SK-N-SH (cell line): ENCODE data around the gene TMEM179B. TPM values are rescaled to one million over a fixed set of nuclear protein-coding genes. Genes with fewer than 3 reads are reported as not detected.
"Not testable (repeated sequence)": the region's sequence is repeated elsewhere in the genome, so short reads cannot be mapped to it uniquely, and the experiment has no call there.

Experiments
- CTCF ChIA-PET: fragments of 300-600, 350-600 bp; formaldehyde crosslinking; extraction: SDS; loops from one replicate; lab custom pipeline; 2021; lab: Yijun Ruan, JAX
- POLR2A ChIA-PET: fragments of 350-600 bp; sonication (Branson Sonifier 250); formaldehyde crosslinking; extraction: SDS; loops from one replicate; lab custom pipeline; 2020; ENCODE audit warnings: antibody characterized with exemption, inconsistent platforms; lab: Yijun Ruan, JAX
- DNase-seq: peaks from one replicate; pipeline ENCODE4 v3.0.0; 2012
- H2AFZ ChIP-seq: fragments of 200-600 bp; sonication (generic); 2 replicates; pipeline ENCODE4 v1.8.1; 2016; ENCODE audit warnings: antibody characterized with exemption, mild to moderate bottlenecking, low read depth
- H3F3A ChIP-seq: fragments of 200-600 bp; sonication (generic); replicated peaks from 2 replicates; pipeline ENCODE3; 2016; ENCODE audit warnings: antibody characterized with exemption, mild to moderate bottlenecking; ENCODE audit not compliant: insufficient read depth
- H3K27ac ChIP-seq, 2 experiments: fragments of 200-500 bp in 1 of 2; fragments of 200-600 bp in 1 of 2; sonication (Bioruptor generic) in 1 of 2; sonication (generic), shearing (Covaris generic) in 1 of 2; 2 replicates each; pipeline versions ENCODE4 v1.5.1 to v1.6.1; 2014 to 2016; ENCODE audit warnings: low read depth in 2 of 2, inconsistent platforms in 1 of 2, low read length in 1 of 2, mild to moderate bottlenecking in 1 of 2, mixed read lengths in 1 of 2
- H3K27me3 ChIP-seq: fragments of 200-600 bp; sonication (generic), shearing (Covaris generic); 2 replicates; pipeline ENCODE4 v1.6.1; 2016; ENCODE audit warnings: mixed run types; ENCODE audit not compliant: insufficient read depth
- H3K36me3 ChIP-seq, 2 experiments: fragments of 200-500 bp in 1 of 2; fragments of 200-600 bp in 1 of 2; sonication (Bioruptor generic) in 1 of 2; sonication (generic) in 1 of 2; replicated peaks in 1 of 2; 2 replicates each; pipeline versions ENCODE3 to v1.5.1; 2014 to 2016; ENCODE audit warnings: low read length in 1 of 2, mild to moderate bottlenecking in 1 of 2; ENCODE audit not compliant: insufficient read depth in 2 of 2, control insufficient read depth in 1 of 2
- H3K4me1 ChIP-seq, 2 experiments: fragments of 200-500 bp in 1 of 2; fragments of 200-600 bp in 1 of 2; sonication (Bioruptor generic) in 1 of 2; sonication (generic), shearing (Covaris generic) in 1 of 2; 2 replicates each; pipeline versions ENCODE4 v1.5.1 to v1.6.1; 2014 to 2016; ENCODE audit warnings: low read depth in 1 of 2, low read length in 1 of 2, mixed run types in 1 of 2; ENCODE audit not compliant: insufficient read depth in 2 of 2, control insufficient read depth in 1 of 2
- H3K4me2 ChIP-seq: fragments of 200-600 bp; sonication (generic), shearing (Covaris generic); 2 replicates; pipeline ENCODE4 v1.6.1; 2017; ENCODE audit warnings: mixed run types
- H3K4me3 ChIP-seq, 2 experiments: fragments of 200-500 bp in 1 of 2; fragments of 200-600 bp in 1 of 2; sonication (Bioruptor generic) in 1 of 2; sonication (generic), shearing (Covaris generic) in 1 of 2; 2 replicates each; pipeline versions ENCODE4 v1.5.1 to v1.8.1; 2014 to 2016; ENCODE audit warnings: low read depth in 2 of 2, inconsistent platforms in 1 of 2, low read length in 1 of 2, mild to moderate bottlenecking in 1 of 2, mixed read lengths in 1 of 2, moderate library complexity in 1 of 2
- H3K79me2 ChIP-seq: fragments of 200-600 bp; sonication (generic); 2 replicates; pipeline ENCODE4 v1.8.1; 2017; ENCODE audit warnings: mild to moderate bottlenecking; ENCODE audit not compliant: insufficient read depth
- H3K9ac ChIP-seq: fragments of 200-600 bp; sonication (generic); 2 replicates; pipeline ENCODE4 v1.6.1; 2017; ENCODE audit warnings: mixed run types
- H3K9me2 ChIP-seq: fragments of 200-600 bp; sonication (generic); 2 replicates; pipeline ENCODE4 v1.6.1; 2017; ENCODE audit warnings: mixed run types
- H3K9me3 ChIP-seq: fragments of 200-600 bp; sonication (generic); 2 replicates; pipeline ENCODE4 v1.6.1; 2017; ENCODE audit warnings: mixed run types, mild to moderate bottlenecking, moderate library complexity
- H4K20me1 ChIP-seq: fragments of 200-600 bp; sonication (generic); 2 replicates; pipeline ENCODE4 v1.6.1; 2017; ENCODE audit warnings: mild to moderate bottlenecking, mixed run types; ENCODE audit not compliant: insufficient read depth
- ELF1 ChIP-seq: IDR thresholded peaks from 2 replicates; pipeline ENCODE4 v1.4.0; 2012
- EP300 ChIP-seq, 2 experiments: IDR thresholded peaks; 2 replicates each; pipeline versions ENCODE4 v1.4.0 to v1.6.1; 2012; ENCODE audit warnings: borderline replicate concordance in 1 of 2, low read depth in 1 of 2, low read length in 1 of 2
- FOSL2 ChIP-seq: IDR thresholded peaks from 2 replicates; pipeline ENCODE4 v1.4.0; 2012; ENCODE audit warnings: low read depth, mild to moderate bottlenecking, moderate library complexity, borderline replicate concordance
- FOXJ3 ChIP-seq: sonication (generic); formaldehyde crosslinking; IDR thresholded peaks from 2 replicates; pipeline ENCODE4 v1.5.1; 2020; ENCODE audit warnings: mild to moderate bottlenecking, missing genetic modification reagents
- FOXM1 ChIP-seq: IDR thresholded peaks from 2 replicates; pipeline ENCODE4 v1.4.0; 2012; ENCODE audit warnings: low read depth, mild to moderate bottlenecking
- JUND ChIP-seq: IDR thresholded peaks from 2 replicates; pipeline ENCODE4 v1.4.0; 2012
- MXI1 ChIP-seq: IDR thresholded peaks from 2 replicates; pipeline ENCODE4 v1.6.1; 2012; ENCODE audit warnings: mild to moderate bottlenecking, low read depth, low read length, improper control_type of control experiment
- NRF1 ChIP-seq: IDR thresholded peaks from 2 replicates; pipeline ENCODE4 v1.6.1; 2012; ENCODE audit warnings: low read depth, mild to moderate bottlenecking, low read length
- POLR2AphosphoS5 ChIP-seq: IDR thresholded peaks from 2 replicates; pipeline ENCODE4 v1.6.1; 2012; ENCODE audit warnings: low read depth, low read length
- RAD21 ChIP-seq: IDR thresholded peaks from 2 replicates; pipeline ENCODE4 v1.6.1; 2012; ENCODE audit warnings: mild to moderate bottlenecking, low read length
- REST ChIP-seq: IDR thresholded peaks from 2 replicates; pipeline ENCODE4 v1.6.1; 2012; ENCODE audit warnings: mild to moderate bottlenecking, low read depth, low read length, moderate library complexity
- RXRA ChIP-seq: IDR thresholded peaks from 2 replicates; pipeline ENCODE4 v1.4.0; 2012; ENCODE audit warnings: low read depth, mild to moderate bottlenecking, borderline replicate concordance
- TEAD4 ChIP-seq: IDR thresholded peaks from 2 replicates; pipeline ENCODE4 v1.4.0; 2012; ENCODE audit warnings: mild to moderate bottlenecking, borderline replicate concordance; ENCODE audit not compliant: insufficient read depth
- YY1 ChIP-seq: IDR thresholded peaks from 2 replicates; pipeline ENCODE4 v1.4.0; 2012; ENCODE audit warnings: low read depth, mild to moderate bottlenecking
- WGBS: methylation state at CpG from one replicate; pipeline ENCODE4 v1.1.6; 2017; ENCODE audit warnings: low lambda C conversion rate; 5-methylcytosine and 5-hydroxymethylcytosine counted together
- polyA plus RNA-seq, 3 experiments: library from polyadenylated mRNA; depleted of rRNA; stranded (reverse); fragments of >200 nt; gene quantifications; 2 replicates each; pipeline ENCODE4 v1.2.3, GENCODE V29; 2012
- TF ChIP-seq, protein P1 (sequence below): IDR thresholded peaks from 2 replicates; pipeline ENCODE4 v1.4.0; 2012; ENCODE audit warnings: low read depth, borderline replicate concordance

TMEM179B gene
- polyA plus RNA-seq, 1 of the 3 experiments (the other 2 are of a cell fraction) = 69.6 TPM

GRCh38 chr11:62787005-62787759 is at the start of gene TMEM179B (continued):
- TF ChIP-seq REST (peak; percentile 44; the same call in 1 of the 2 replicates), TEAD4 (no peak), FOXM1 (no peak), YY1 (peak; percentile 85), JUND (no peak), RAD21 (peak; percentile 27; the same call in 1 of the 2 replicates), RXRA (no peak), POLR2AphosphoS5 (peak; percentile 96), NRF1 (no peak), MXI1 (peak; percentile 76), FOXJ3 (CRISPR knock-in tag) (peak; percentile 72; the same call in 1 of the 2 replicates)
- TF ChIP-seq, protein P1, sequence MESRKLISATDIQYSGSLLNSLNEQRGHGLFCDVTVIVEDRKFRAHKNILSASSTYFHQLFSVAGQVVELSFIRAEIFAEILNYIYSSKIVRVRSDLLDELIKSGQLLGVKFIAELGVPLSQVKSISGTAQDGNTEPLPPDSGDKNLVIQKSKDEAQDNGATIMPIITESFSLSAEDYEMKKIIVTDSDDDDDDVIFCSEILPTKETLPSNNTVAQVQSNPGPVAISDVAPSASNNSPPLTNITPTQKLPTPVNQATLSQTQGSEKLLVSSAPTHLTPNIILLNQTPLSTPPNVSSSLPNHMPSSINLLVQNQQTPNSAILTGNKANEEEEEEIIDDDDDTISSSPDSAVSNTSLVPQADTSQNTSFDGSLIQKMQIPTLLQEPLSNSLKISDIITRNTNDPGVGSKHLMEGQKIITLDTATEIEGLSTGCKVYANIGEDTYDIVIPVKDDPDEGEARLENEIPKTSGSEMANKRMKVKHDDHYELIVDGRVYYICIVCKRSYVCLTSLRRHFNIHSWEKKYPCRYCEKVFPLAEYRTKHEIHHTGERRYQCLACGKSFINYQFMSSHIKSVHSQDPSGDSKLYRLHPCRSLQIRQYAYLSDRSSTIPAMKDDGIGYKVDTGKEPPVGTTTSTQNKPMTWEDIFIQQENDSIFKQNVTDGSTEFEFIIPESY = peak; percentile 72; the same call in 1 of the 2 replicates

DNA sequence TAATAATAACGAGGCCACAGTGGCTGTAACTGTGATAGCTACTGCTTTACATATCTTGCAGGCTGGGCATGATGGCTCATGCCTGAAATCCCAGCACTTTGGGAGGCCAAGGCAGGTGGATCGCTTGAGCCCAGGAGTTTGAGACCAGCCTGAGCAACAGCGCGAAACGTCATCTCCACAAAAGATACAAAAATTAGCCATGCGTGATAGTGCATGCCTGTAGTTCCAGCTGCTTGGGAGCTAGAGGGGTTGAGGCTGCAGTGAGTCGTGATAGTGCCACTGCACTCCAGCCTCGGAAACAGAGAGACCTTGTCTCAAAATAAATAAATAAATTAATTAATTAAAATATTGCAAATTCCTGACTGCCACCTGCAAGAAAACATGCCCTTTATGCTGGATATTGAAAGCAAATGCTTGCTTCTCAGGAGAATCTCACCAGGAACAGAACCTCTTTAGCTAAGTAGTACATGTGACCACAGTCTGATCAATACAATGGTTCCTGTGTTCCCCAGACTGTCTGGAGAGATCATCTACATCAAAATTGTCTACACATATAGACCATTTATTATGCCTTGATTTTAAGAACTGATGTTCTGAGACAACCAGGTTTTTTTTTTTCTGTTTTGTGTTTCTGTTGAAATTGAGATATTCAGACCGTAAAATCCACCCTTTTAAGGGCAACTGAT is 39.6 kb upstream of the TMEM179B start:
- H3K9me3 ChIP-seq = no peaks in the 10 kb centered on the region
- CTCF ChIA-PET = interaction anchor here (1.0 to 1.7 kb wide), 3 partner anchors 14 to 39 kb away, joined by 3 to 7 read pairs (median 3); no protein-coding TSS in a partner anchor
- no peak overlapping the region for H2AFZ ChIP-seq
- H3K36me3 ChIP-seq = peaks cover 0 to 9% of the 10 kb centered on the region in 2 experiments
- peaks cover 25% of the 10 kb centered on the region; the same call in 1 of the 2 replicates for H3K79me2 ChIP-seq
- no peak overlapping the region for H3K4me2 ChIP-seq
- DNase-seq = no peak
- WGBS = 93% methylated on average over 9 of the region's 9 CpGs
- POLR2A ChIA-PET = interaction anchor here (0.6 to 1.2 kb wide), 2 partner anchors 14 to 20 kb away, joined by 3 read pairs; partner anchors contain the start of gene POLR2G
- no peak overlapping the region for H3K9ac ChIP-seq
- no peaks in the 10 kb centered on the region for H3K27me3 ChIP-seq
- no peak overlapping the region for H3K4me3 ChIP-seq
- H3F3A ChIP-seq = peaks cover 19% of the 10 kb centered on the region
- peaks cover 0 to 3% of the 10 kb centered on the region in 2 experiments; a peak in 1 of 4 replicates for H3K4me1 ChIP-seq
- TF ChIP-seq RAD21 (no peak), ELF1 (no peak), EP300 (IDR thresholded peaks at IDR 0.05; ENCODE audit: borderline replicate concordance in 1 of 2, low read depth in 1 of 2, low read length in 1 of 2) (no peak), FOSL2 (no peak)
- no peaks in the 10 kb centered on the region for H3K9me2 ChIP-seq
- peak overlapping the region in 1 of 2 experiments; percentile 20; a peak in 1 of 4 replicates for H3K27ac ChIP-seq
- no peaks in the 10 kb centered on the region for H4K20me1 ChIP-seq

DNA sequence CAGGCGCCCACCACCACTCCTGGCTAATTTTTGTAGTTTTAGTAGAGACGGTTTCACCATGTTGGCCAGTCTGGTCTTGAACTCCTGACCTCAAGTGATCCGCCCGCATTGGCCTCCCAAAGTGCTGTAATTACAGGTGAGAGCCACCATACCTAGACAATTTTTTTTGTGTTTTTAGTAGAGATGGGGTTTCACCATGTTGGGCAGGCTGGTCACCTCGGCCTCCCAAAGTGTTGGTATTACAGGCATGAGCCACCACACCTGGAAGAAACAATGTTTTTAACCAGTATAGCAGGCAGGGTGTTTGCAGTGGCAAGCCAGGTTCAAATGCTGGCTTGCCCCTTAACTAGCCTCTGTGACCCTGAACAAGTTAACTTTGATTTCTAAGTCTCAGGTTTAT is 37.3 kb upstream of the TMEM179B start:
- H3K27me3 ChIP-seq, H3K36me3 ChIP-seq, DNase-seq, H3K4me2 ChIP-seq, H3K9ac ChIP-seq, H3K4me3 ChIP-seq, H3K9me3 ChIP-seq, H4K20me1 ChIP-seq, H2AFZ ChIP-seq, POLR2A ChIA-PET, H3K9me2 ChIP-seq, H3K27ac ChIP-seq: not testable (repeated sequence)
- H3F3A ChIP-seq = peaks cover 17% of the 10 kb centered on the region
- peaks cover 6 to 11% of the 10 kb centered on the region in 2 experiments; a peak in 3 of 4 replicates for H3K4me1 ChIP-seq
- CTCF ChIA-PET = interaction anchor here (1.5 kb wide), 1 partner anchor 20 kb away, joined by 4 read pairs; no protein-coding TSS in a partner anchor
- 98% methylated on average over 5 of the region's 5 CpGs for WGBS
- H3K79me2 ChIP-seq = peaks cover 33% of the 10 kb centered on the region; the same call in 1 of the 2 replicates
